Renal cortex interstitium (tissue), 11 donors: ENCODE results near the gene LRPAP1. TPM values are rescaled to one million over a fixed set of nuclear protein-coding genes. Genes with fewer than 3 reads are reported as not detected.
"Not testable (repeated sequence)": the region's sequence is repeated elsewhere in the genome, so short reads cannot be mapped to it uniquely, and the experiment has no call there.

Experiments
- DNase-seq, 11 donors: peaks; one replicate each; pipeline ENCODE4 v3.0.0-alpha.2; 2013; ENCODE audit warnings: low read depth in 9 of 11, low spot score in 4 of 11; ENCODE audit errors: extremely low read depth in 1 of 11
- polyA plus RNA-seq, 3 donors: library from polyadenylated mRNA; unstranded; fragments of 120-200 nt; gene quantifications; one replicate each; pipeline ENCODE4 v1.2.1, GENCODE V29; 2013; ENCODE audit not compliant: insufficient read length in 3 of 3

Gene LRPAP1
- polyA plus RNA-seq, 3 donors = 164 to 210 (median 176) TPM

DNA sequence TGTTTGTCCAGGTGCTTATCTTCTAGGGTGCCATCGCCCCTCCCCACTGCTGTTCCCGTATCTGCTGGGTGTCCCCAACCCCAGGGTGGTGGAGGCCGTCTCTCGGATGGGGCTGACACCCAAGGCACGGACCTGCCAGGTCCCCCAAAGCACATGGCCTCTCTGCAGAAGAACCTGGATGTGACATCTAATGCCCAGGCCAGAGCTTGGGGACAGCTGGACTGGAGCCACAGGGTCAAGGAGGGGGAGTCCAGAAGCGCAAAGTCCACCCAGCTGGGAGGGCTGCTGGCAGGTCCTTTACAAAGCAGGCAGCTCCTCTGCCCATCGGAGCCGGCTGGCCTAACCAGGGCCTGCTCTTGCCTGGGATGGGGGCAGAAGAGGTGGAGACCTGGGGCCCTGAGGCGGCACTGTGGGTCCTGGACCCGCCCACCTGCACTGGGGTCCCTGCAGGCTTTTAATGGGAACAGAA is 69.9 kb downstream of the LRPAP1 start:
- DNase-seq = no peak

DNA sequence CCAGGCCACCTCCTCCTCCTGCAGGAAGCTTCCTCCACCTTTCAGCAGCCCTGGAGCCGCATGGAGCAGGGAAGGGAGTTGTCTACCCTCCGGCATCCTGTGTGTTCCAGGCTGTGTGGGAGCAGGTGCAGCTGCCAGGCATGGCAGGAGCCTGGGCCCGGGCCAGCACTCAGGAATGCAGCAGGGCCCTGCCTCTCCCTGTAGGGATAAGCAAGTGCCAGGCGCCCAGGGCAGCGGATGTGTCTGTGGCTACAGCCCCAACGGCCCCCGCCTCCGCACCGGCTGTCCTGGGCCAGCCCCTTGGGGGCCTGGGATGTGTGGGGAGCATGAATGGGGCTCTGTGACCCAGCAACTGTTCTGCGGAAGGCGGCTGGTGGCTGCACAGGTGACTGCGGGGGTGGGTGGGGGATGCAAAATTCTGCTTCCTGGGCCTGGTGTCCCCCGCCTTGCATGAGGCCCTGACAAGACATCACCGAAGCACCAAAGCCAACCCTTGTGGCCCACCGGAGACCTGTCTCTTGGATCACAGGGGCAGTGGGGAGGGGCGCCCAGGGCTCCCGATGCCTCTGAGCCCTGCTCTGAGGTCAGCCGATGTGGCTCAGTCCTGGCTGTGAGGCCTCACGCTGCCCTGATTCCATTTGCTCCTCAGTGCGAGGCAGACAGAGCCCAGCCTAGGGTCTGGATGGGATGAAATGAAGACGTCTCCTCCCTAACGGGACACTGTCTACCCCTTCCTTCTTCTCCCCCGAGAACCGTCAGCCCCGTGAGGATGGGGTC is 70.5 kb downstream of the LRPAP1 start:
- peak in 2 of 11 donors; percentile 34 to 44 for DNase-seq

DNA sequence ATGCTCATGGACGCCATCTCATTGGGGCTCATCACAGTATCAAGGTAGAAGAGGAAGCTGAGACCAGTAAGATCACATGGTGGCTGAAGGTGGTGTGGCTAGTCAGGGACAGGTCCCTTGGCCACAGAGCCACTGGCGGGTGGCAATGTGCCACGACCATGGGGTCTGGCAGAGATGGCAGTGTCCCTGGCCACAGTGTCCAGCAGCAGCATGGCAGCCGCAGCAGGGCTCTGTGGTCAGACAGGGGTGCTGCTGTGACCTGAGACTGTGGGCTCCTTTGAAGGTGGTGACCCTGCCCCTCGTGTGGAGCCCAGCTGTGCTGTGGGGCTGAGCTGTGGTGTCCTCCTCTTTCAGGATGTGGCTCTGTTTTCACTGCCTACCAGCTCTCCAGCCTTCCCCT is 71.3 kb downstream of the LRPAP1 start:
- no peak for DNase-seq

DNA sequence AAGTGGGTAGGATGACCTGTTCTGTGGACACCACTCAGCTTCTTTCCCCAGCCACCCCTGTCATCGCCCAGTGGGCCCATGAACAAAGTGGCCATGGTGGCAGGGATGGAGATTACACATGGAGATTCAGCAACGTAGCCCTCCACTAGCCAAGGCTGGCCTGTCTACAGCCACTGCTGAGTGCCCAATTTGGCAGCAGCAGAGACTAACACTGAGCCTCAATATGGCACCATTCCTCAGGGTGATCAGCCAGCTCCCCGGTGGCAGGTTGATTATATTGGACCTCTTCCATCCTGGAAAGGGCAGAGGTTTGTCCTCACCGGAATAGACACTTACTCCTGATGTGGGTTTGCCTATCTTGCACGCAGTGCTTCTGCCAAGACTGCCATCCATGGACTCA is 73.1 kb downstream of the LRPAP1 start:
- DNase-seq = not testable (repeated sequence)

DNA sequence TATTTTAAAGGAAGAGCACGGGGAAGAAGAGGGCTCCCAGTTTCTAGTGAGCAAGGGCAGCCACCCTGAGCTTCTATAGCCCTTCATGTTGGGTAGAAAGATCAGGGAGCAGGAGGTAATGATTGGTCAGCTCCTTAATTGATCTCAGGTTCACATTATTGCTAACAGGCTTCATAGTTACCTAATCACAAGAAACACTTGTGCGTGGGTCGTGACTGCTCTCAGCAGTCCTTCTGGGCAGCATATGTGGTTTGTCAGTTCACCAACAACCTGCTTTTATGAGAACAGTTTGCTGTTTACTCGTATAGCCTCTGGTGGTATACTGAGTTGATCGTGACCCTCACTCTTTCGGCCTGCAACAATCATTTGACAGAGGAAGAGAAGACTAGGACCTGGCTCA is 73.9 kb downstream of the LRPAP1 start:
- DNase-seq = no peak

DNA sequence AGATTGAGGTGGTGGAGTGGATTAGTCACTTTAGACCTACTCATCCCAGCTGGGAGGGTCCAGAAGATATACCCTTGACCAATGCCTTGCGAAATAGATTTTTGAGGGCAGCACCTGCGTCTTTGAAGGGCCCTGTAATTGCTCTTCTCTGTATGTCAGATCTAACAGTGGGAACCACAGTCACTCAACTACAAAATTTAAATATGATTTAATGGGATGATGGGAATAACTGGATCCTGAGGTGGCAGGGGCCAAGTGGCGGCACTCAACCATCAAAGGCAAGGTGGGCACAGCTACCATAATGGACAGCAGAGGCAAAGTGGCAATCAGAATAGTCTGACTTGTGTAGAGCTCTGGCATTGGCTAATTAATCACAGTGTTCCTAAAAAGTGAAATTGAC is 76.6 kb downstream of the LRPAP1 start:
- not testable (repeated sequence) for DNase-seq

Other genes with a start within 250 kb of the LRPAP1 start
- gene RGS12, start 239.4 kb downstream of the LRPAP1 start, polyA plus RNA-seq = 10 to 100 TPM; 44.9 to 60.4 (median 48.8) TPM
- gene HGFAC, start 90.5 kb downstream of the LRPAP1 start, polyA plus RNA-seq = 1 to 10 TPM in 2 of 3 donors, under 1 TPM in 1; 0.78 to 2.7 (median 2.6) TPM
- gene DOK7, start 69.1 kb downstream of the LRPAP1 start, polyA plus RNA-seq = 1 to 10 TPM; 2.2 to 3.7 (median 3.1) TPM
- gene ADRA2C, start 234.0 kb upstream of the LRPAP1 start, polyA plus RNA-seq = 10 to 100 TPM in 1 of 3 donors, 1 to 10 TPM in 2; 6.8 to 16.4 (median 9.2) TPM